Activated T-cell treated with anti-CD3 and anti-CD28 coated beads, Interleukin-2, amount 50 U/mL, for 1 hour (primary cell): Measurements from ENCODE around the gene PPCDC.

ENCODE experiments used
- DNase-seq: peaks from one replicate; pipeline ENCODE4 v3.0.0-alpha.2; 2020

The PPCDC gene

GRCh38 chr15:75045332-75046015 lies 22.1 kb downstream of the PPCDC start:
- no peak for DNase-seq

GRCh38 chr15:75048394-75048793 lies 25.0 kb downstream of the PPCDC start:
- no peak for DNase-seq

GRCh38 chr15:75049392-75049791 lies 26.0 kb downstream of the PPCDC start:
- no peak for DNase-seq

- DNase-seq: no peak
Observed at GRCh38 chr15:75050283-75050682, 26.9 kb downstream of the PPCDC start.

- no peak for DNase-seq
Observed at GRCh38 chr15:75051191-75051608, 27.8 kb downstream of the PPCDC start.

GRCh38 chr15:75051711-75052110 lies 28.3 kb downstream of the PPCDC start:
- DNase-seq: no peak

GRCh38 chr15:75052972-75053747 lies 29.8 kb downstream of the PPCDC start:
- DNase-seq: no peak

- no peak for DNase-seq
Observed at GRCh38 chr15:75053748-75054125, 30.3 kb downstream of the PPCDC start.

GRCh38 chr15:75054172-75054897 lies 30.9 kb downstream of the PPCDC start:
- DNase-seq: no peak

- DNase-seq: no peak
Observed at GRCh38 chr15:75056036-75056435, 32.6 kb downstream of the PPCDC start.

GRCh38 chr15:75058127-75058905 lies 34.9 kb downstream of the PPCDC start:
- DNase-seq: no peak

GRCh38 chr15:75059607-75060006 lies 36.2 kb downstream of the PPCDC start:
- no peak for DNase-seq

GRCh38 chr15:75061272-75061671 lies 37.9 kb downstream of the PPCDC start:
- no peak for DNase-seq

- no peak for DNase-seq
Observed at GRCh38 chr15:75062706-75063105, 39.3 kb downstream of the PPCDC start.

- DNase-seq: no peak
Observed at GRCh38 chr15:75063338-75063737, 39.9 kb downstream of the PPCDC start.

- DNase-seq: no peak
Observed at GRCh38 chr15:75063889-75064288, 40.5 kb downstream of the PPCDC start.

GRCh38 chr15:75064846-75065245 lies 41.5 kb downstream of the PPCDC start:
- DNase-seq: no peak

- no peak for DNase-seq
Observed at GRCh38 chr15:75065467-75065850, 42.1 kb downstream of the PPCDC start.

- no peak for DNase-seq
Observed at GRCh38 chr15:75065851-75066509, 42.6 kb downstream of the PPCDC start.

GRCh38 chr15:75067123-75067830 lies 43.9 kb downstream of the PPCDC start:
- DNase-seq: no peak

- no peak for DNase-seq
Observed at GRCh38 chr15:75068748-75069147, 45.4 kb downstream of the PPCDC start.
